Measurements from ENCODE around the gene LYPD6B.

DNA sequence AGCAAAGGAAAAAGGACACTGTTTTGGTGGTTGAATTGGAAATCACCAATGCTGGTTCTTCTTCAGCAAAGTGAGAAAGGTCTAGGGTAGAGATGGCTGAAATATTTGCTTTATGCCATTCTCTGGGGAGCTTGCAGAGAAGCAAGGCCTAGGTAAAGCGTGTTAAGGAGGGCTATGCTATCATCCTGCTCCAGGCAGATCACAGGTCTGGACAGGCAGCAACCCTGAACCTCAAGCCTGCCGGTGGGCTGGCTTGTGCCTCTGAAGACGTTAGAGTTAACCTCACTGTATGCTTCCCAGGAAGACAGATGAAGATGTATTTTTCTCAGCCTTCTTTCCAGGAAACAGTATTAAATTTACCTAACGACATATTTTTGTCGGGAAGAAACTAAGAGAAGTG lies 153.4 kb downstream of the LYPD6B start:
- TF ChIP-seq, protein P1, sequence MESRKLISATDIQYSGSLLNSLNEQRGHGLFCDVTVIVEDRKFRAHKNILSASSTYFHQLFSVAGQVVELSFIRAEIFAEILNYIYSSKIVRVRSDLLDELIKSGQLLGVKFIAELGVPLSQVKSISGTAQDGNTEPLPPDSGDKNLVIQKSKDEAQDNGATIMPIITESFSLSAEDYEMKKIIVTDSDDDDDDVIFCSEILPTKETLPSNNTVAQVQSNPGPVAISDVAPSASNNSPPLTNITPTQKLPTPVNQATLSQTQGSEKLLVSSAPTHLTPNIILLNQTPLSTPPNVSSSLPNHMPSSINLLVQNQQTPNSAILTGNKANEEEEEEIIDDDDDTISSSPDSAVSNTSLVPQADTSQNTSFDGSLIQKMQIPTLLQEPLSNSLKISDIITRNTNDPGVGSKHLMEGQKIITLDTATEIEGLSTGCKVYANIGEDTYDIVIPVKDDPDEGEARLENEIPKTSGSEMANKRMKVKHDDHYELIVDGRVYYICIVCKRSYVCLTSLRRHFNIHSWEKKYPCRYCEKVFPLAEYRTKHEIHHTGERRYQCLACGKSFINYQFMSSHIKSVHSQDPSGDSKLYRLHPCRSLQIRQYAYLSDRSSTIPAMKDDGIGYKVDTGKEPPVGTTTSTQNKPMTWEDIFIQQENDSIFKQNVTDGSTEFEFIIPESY (IDR thresholded peaks at IDR 0.05; ENCODE audit: extremely low read depth, insufficient replicate concordance, low read length) = no peak
- TF ChIP-seq, protein P2, sequence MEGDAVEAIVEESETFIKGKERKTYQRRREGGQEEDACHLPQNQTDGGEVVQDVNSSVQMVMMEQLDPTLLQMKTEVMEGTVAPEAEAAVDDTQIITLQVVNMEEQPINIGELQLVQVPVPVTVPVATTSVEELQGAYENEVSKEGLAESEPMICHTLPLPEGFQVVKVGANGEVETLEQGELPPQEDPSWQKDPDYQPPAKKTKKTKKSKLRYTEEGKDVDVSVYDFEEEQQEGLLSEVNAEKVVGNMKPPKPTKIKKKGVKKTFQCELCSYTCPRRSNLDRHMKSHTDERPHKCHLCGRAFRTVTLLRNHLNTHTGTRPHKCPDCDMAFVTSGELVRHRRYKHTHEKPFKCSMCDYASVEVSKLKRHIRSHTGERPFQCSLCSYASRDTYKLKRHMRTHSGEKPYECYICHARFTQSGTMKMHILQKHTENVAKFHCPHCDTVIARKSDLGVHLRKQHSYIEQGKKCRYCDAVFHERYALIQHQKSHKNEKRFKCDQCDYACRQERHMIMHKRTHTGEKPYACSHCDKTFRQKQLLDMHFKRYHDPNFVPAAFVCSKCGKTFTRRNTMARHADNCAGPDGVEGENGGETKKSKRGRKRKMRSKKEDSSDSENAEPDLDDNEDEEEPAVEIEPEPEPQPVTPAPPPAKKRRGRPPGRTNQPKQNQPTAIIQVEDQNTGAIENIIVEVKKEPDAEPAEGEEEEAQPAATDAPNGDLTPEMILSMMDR (IDR thresholded peaks at IDR 0.05 in 2 of 3, conservative IDR thresholded peaks at IDR 0.05 in 1 of 3; ENCODE audit: borderline replicate concordance in 1 of 3, insufficient read depth in 1 of 3, low read depth in 2 of 3, low read length in 2 of 3) = no peak
- no peak for TF ChIP-seq POLR2A (IDR thresholded peaks at IDR 0.05; ENCODE audit: borderline replicate concordance, extremely low read depth, insufficient read depth, insufficient read length)
- TF ChIP-seq EZH2 (IDR thresholded peaks at IDR 0.05) = no peak
- no peak for TF ChIP-seq JUND (IDR thresholded peaks at IDR 0.05)
- TF ChIP-seq, protein P3, sequence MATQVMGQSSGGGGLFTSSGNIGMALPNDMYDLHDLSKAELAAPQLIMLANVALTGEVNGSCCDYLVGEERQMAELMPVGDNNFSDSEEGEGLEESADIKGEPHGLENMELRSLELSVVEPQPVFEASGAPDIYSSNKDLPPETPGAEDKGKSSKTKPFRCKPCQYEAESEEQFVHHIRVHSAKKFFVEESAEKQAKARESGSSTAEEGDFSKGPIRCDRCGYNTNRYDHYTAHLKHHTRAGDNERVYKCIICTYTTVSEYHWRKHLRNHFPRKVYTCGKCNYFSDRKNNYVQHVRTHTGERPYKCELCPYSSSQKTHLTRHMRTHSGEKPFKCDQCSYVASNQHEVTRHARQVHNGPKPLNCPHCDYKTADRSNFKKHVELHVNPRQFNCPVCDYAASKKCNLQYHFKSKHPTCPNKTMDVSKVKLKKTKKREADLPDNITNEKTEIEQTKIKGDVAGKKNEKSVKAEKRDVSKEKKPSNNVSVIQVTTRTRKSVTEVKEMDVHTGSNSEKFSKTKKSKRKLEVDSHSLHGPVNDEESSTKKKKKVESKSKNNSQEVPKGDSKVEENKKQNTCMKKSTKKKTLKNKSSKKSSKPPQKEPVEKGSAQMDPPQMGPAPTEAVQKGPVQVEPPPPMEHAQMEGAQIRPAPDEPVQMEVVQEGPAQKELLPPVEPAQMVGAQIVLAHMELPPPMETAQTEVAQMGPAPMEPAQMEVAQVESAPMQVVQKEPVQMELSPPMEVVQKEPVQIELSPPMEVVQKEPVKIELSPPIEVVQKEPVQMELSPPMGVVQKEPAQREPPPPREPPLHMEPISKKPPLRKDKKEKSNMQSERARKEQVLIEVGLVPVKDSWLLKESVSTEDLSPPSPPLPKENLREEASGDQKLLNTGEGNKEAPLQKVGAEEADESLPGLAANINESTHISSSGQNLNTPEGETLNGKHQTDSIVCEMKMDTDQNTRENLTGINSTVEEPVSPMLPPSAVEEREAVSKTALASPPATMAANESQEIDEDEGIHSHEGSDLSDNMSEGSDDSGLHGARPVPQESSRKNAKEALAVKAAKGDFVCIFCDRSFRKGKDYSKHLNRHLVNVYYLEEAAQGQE (IDR thresholded peaks at IDR 0.05; ENCODE audit: low read depth) = no peak
- no peak for TF ChIP-seq EGR1 (IDR thresholded peaks at IDR 0.05; ENCODE audit: low read depth)
- TF ChIP-seq FOSL1 (IDR thresholded peaks at IDR 0.05; ENCODE audit: low read depth) = no peak
- no peak for TF ChIP-seq POLR2AphosphoS5 (IDR thresholded peaks at IDR 0.05; ENCODE audit: low read depth, low read length)
- TF ChIP-seq, protein P4, sequence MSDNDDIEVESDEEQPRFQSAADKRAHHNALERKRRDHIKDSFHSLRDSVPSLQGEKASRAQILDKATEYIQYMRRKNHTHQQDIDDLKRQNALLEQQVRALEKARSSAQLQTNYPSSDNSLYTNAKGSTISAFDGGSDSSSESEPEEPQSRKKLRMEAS (IDR thresholded peaks at IDR 0.05) = no peak
